KMS-11 (cell line): ENCODE results near the gene KIN.

Experiments
- H2AFZ ChIP-seq: fragments of 200-600 bp; sonication (generic); 2 replicates; pipeline ENCODE4 v1.6.1; 2016; ENCODE audit warnings: antibody characterized with exemption, mixed run types, low read depth
- H3K27ac ChIP-seq: fragments of 200-600 bp; sonication (generic); 2 replicates; pipeline ENCODE4 v1.6.1; 2016; ENCODE audit warnings: mild to moderate bottlenecking, mixed run types
- H3K27me3 ChIP-seq: fragments of 200-600 bp; sonication (generic); 2 replicates; pipeline ENCODE4 v1.6.1; 2017; ENCODE audit warnings: mild to moderate bottlenecking, low read depth, mixed run types, moderate library complexity; ENCODE audit not compliant: insufficient read depth
- H3K36me3 ChIP-seq: fragments of 200-600 bp; sonication (generic); 2 replicates; pipeline ENCODE4 v1.6.1; 2017; ENCODE audit warnings: mild to moderate bottlenecking, mixed run types; ENCODE audit not compliant: insufficient read depth
- H3K4me1 ChIP-seq: fragments of 200-600 bp; sonication (generic); 2 replicates; pipeline ENCODE4 v1.6.1; 2016; ENCODE audit warnings: mild to moderate bottlenecking, low read depth, mixed run types; ENCODE audit not compliant: poor library complexity, severe bottlenecking
- H3K4me2 ChIP-seq: fragments of 200-600 bp; sonication (generic); 2 replicates; pipeline ENCODE4 v1.7.0; 2016; ENCODE audit warnings: mild to moderate bottlenecking, mixed run types
- H3K4me3 ChIP-seq: fragments of 200-600 bp; sonication (generic); IDR thresholded peaks from 2 replicates; pipeline ENCODE4 v1.6.1; 2017; ENCODE audit warnings: low read depth, low read length, mixed read lengths; ENCODE audit not compliant: insufficient read depth
- H3K79me2 ChIP-seq: fragments of 200-600 bp; sonication (generic); 2 replicates; pipeline ENCODE4 v1.6.1; 2016; ENCODE audit warnings: low read depth, mixed run types; ENCODE audit not compliant: insufficient read depth
- H3K9ac ChIP-seq: fragments of 200-600 bp; sonication (generic); 2 replicates; pipeline ENCODE4 v1.6.1; 2016; ENCODE audit warnings: mild to moderate bottlenecking, mixed run types
- H4K20me1 ChIP-seq: fragments of 200-600 bp; sonication (generic); 2 replicates; pipeline ENCODE4 v1.6.1; 2016; ENCODE audit warnings: mild to moderate bottlenecking, mixed run types; ENCODE audit not compliant: insufficient read depth
- CTCF ChIP-seq: fragments of 200-600 bp; sonication (generic); conservative IDR thresholded peaks from 2 replicates; pipeline ENCODE4 v1.6.1; 2017; ENCODE audit warnings: low read depth, mild to moderate bottlenecking, antibody characterized with exemption, low read length, moderate library complexity, mixed read lengths

The KIN gene

DNA sequence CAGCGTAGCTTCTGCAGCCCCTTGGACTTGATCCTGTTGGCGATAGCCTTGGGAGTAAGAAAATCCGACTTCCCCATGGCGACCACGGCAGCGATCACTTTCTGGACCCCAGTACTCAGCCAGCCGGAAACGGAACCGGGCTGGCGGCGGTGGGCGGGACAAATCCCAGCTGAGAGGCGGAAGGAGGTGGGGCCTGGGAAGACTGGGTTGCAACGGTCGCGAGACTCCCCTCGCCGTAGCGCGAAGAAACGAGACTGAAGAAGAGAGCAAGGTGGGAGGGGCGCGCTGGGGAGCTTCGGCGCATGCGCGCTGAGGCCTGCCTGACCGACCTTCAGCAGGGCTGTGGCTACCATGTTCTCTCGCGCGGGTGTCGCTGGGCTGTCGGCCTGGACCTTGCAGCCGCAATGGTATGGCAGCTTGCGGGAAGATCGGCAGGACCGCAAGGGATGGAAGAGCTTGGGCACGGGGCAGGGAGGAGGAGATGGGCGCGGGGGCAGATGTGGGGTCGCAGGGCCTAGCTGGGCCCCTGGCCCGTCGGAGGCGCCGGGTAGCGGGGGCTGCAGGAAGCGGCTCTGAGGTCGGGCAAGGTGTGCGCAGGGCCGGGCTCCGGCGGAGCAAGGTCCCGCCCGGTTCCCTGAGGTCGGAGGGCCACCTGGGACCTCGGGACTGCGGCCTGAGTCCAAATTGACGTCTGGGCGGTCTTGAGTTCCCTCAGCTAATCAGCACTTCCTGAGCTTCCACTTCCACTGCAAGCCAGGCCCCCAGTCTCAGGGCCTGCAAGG lies at the start of gene KIN, which contains the start of gene ATP5F1C:
Gene KIN, minus strand, starts transcription at position 137 of the 782 bp plus-strand sequence. Its CDS starts 60 bp downstream, at position 77.
Gene ATP5F1C, plus strand, starts transcription at position 321 of the 782 bp plus-strand sequence. Its CDS starts 31 bp downstream, at position 352.
- H2AFZ ChIP-seq, result peak within 1 kb of the TSS; percentile 74
- peaks cover 39% of the 10 kb centered on the region for H4K20me1 ChIP-seq
- peak within 1 kb of the TSS; percentile 86 for H3K4me2 ChIP-seq
- no peak for TF ChIP-seq CTCF
- H3K79me2 ChIP-seq, result peaks cover 98% of the 10 kb centered on the region
- H3K27ac ChIP-seq, result peak within 1 kb of the TSS; percentile 46
- peaks cover 56% of the 10 kb centered on the region for H3K4me1 ChIP-seq
- peak within 1 kb of the TSS; percentile 80 for H3K9ac ChIP-seq
- H3K36me3 ChIP-seq, result no peaks in the 10 kb centered on the region
- no peaks in the 10 kb centered on the region for H3K27me3 ChIP-seq
- H3K4me3 ChIP-seq, result peak within 1 kb of the TSS; percentile 25

- Histone ChIP-seq H2AFZ (no peak overlapping the region), H3K4me1 (no peaks in the 10 kb centered on the region), H3K4me2 (no peak overlapping the region), H3K9ac (no peak overlapping the region), H3K27me3 (no peaks in the 10 kb centered on the region), H3K4me3 (no peak overlapping the region), H4K20me1 (no peaks in the 10 kb centered on the region), H3K79me2 (peaks cover 29% of the 10 kb centered on the region), H3K27ac (no peak overlapping the region), H3K36me3 (no peaks in the 10 kb centered on the region; the same call in 1 of the 2 replicates)
- no peak for TF ChIP-seq CTCF
These were observed 48.8 kb upstream of the KIN start for GRCh38 chr10:7836571-7836970.

DNA sequence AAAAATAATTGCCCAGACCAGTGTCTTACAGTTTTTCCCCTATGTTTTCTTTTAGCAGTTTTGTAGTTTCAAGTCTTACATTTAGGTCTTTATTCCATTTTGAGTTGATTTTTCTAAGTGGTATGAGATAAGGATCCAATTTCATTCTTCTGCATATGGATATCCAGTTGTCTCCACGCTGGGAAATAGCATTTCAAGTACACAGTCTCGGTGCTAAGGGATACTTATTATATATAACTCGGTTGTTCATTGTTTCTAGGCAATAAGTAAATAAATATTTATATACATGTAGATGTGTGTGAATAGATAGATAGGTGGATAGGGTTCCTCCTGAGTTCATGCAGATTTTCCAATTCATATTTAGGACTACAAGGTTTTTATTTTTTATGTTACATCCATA lies 46.5 kb upstream of the KIN start:
- H3K79me2 ChIP-seq, result peaks cover 38% of the 10 kb centered on the region
- H3K4me3 ChIP-seq, result no peak overlapping the region

DNA sequence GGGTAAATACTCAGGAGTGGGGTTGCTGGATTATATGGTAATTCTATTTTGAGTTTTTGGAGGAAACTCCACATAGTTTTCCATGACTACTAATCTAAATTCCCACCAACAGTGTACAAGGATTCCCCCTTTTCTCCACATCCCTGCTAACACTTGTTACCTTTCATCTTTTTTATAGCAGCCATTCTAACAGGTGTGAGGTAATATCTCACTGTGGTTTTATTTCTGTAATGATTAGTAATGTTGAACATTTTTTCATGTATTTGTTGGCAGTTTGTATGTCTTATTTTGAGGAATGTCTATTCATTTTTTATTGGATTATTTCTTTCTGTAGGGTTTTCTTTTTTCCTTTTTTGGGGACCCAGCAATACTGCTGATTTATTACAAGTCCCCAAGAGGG lies 45.4 kb upstream of the KIN start:
- Histone ChIP-seq H3K79me2 (peaks cover 38% of the 10 kb centered on the region), H3K9ac (no peak overlapping the region), H3K27me3 (no peaks in the 10 kb centered on the region), H3K4me1 (no peaks in the 10 kb centered on the region), H4K20me1 (no peaks in the 10 kb centered on the region), H3K27ac (no peak overlapping the region), H3K4me2 (no peak overlapping the region), H3K36me3 (no peaks in the 10 kb centered on the region), H3K4me3 (no peak overlapping the region), H2AFZ (no peak overlapping the region)
- no peak for TF ChIP-seq CTCF

More for the DNA sequence above, 46.5 kb upstream of the KIN start:
- H2AFZ ChIP-seq, result no peak overlapping the region
- no peak overlapping the region for H3K9ac ChIP-seq
- no peak overlapping the region for H3K27ac ChIP-seq
- H3K4me1 ChIP-seq, result no peaks in the 10 kb centered on the region
- no peak for TF ChIP-seq CTCF
- H3K36me3 ChIP-seq, result no peaks in the 10 kb centered on the region; the same call in 1 of the 2 replicates
- no peaks in the 10 kb centered on the region for H3K27me3 ChIP-seq
- H3K4me2 ChIP-seq, result no peak overlapping the region
- H4K20me1 ChIP-seq, result no peaks in the 10 kb centered on the region
